ENCODE results near the gene CEBPZOS.
"Not testable (repeated sequence)": the region's sequence is repeated elsewhere in the genome, so short reads cannot be mapped to it uniquely, and the experiment has no call there.

Gene CEBPZOS

DNA sequence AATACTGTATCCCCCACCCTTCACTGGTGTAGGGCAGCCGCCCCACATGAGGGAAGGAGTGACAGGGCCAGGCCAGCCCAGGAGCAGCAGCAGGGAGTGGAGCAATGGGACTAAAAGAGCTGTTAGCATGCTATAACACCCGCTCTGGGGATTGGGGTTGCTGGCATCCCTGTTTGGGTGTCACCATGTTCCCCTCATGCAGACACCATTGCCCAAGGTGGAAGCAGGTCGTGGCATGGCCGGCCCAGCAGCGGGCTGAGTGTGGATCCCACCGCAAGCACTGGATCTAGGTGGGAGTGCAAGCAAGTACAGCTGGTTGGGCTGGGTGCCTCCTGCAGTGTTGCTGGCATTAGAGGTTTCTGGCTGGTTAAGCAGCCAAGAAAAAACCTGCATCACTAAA is 4.5 kb upstream of the CEBPZOS start:
- no peak for DNase-seq

DNA sequence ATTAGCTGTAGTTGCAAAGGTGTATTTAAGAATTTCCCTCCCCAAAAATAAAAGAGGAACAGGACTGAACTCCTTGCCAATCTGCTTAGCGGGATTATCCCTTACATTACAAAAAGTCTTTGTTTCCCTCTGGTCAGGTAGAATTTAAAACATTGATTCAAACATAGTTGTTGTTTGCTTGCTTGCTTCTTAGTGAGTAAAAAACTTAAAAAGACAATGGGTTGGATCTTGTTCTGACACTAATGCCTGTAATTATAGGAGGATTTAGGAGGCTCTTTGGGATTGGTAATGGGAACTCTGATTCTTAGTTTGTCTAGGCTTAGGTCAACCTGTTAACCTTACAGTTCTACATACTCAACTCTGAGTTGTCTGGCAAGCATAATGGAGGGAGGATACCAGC is 3.7 kb upstream of the CEBPZOS start:
- no peak for DNase-seq

DNA sequence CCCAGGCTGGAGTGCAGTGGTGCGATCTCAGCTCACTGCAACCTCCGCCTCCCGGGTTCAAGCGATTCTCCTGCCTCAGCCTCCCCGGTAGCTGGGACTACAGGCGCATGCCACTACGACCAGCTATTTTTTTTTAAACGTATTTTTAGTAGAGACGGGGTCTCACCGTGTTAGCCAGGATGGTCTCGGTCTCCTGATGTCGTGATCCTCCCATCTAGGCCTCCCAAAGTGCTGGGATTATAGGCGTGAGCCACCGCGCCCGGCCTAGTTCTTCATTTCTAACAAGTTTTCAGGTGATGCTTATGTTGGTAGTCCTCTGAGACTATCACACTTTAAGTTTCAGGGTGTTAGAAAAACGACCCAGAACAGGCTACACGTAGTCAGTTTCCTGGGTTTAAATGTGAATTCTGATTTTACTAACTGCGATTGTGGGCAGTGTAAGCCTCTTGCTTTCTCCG is 405 bp upstream of the CEBPZOS start:
- DNase-seq, result not testable (repeated sequence)

DNA sequence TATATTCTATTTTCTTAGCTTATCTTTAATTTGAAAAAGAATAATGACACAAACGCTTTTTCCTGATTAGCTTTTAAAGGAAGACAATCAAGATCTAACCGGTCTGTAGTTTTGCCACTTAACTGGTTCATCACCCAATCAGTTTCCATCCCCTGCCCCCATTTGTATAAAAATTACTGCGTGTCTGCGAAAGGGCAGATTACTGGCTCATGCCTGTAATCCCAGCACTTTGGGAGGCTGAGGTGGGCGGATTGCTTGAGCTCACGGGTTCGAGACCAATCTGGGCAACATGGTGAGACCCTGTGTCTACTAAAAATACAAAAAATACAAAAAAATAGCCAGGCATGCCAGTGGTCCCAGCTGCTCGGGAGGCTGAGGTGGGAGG is 2.4 kb downstream of the CEBPZOS start:
- no peak for DNase-seq

DNA sequence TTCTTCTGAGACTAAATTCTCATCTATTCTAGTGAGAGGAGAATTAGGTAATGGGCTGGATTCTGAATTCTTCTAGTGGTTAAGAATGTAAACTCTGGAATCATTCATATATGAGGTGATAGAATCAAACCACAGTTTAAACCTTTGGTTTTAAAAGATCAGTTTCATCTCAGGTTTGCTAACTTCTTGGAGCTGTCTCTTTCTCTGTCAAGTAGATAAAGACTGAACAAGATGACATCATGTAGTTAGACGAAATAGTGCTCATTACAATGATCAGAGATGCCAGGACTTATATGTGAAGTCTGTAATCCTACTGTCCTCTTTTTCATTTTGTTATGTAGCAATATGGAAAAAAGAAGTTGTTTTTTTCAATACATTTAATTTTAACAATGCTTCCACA is 4.9 kb downstream of the CEBPZOS start:
- no peak for DNase-seq

DNA sequence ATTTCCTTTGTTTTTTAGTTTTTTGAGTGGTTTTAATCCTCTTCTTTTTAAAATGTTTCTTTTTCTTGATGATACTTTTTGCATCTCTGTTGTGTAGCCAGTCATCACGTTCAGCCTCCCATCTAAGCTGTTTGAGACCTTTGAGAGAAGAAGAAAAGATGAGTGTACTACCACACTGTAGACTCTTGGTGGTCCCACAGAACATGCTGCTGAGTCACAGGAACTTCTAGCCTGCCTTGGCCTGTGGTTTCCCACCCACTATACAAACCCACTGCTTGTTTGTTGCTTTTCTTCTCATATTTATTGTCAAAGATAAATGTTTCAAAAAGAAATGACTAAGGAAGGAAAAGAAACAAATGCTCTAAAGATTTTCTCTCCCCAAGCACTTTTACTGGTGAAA is 5.5 kb downstream of the CEBPZOS start:
- DNase-seq, result peak; percentile 13 to 16

DNA sequence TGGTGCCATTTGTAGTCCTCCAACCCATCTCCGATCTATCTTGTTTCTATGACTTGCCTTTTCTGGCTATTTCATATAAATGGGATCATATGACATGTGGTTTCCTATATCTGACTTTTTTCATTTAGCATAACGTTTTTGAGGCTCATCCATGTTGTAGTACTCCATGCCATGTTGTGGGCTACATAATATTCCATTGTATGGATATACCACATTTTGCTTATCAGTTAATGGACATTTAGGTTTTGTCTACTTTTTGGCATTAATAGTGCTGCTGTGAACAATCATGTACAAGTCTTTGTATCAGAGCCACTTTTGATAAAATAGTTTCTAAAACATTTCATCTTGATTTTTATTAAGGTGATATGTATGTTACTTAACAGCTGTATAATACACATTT is 7.4 kb downstream of the CEBPZOS start:
- DNase-seq, result no peak

DNA sequence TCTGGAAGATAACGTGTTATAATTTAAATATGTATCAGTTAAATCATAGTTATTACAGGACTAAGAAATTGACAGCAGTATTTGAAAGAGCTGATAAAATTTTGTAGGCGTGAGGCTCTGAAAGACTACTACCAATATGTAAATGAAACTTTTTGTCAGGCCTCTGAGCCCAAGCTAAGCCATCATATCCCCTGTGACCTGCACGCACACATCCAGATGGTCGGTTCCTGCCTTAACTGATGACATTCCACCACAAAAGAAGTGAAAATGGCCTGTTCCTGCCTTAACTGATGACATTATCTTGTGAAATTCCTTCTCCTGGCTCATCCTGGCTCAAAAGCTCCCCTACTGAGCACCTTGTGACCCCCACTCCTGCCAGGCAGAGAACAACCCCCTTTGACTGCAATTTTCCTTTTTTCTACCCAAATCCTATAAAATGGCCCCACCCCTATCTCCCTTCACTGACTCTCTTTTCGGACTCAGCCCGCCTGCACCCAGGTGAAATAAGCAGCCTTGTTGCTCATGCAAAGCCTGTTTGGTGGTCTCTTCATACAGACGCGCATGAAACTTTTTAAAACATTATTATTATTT is 8.9 kb downstream of the CEBPZOS start:
- not testable (repeated sequence) for DNase-seq

DNA sequence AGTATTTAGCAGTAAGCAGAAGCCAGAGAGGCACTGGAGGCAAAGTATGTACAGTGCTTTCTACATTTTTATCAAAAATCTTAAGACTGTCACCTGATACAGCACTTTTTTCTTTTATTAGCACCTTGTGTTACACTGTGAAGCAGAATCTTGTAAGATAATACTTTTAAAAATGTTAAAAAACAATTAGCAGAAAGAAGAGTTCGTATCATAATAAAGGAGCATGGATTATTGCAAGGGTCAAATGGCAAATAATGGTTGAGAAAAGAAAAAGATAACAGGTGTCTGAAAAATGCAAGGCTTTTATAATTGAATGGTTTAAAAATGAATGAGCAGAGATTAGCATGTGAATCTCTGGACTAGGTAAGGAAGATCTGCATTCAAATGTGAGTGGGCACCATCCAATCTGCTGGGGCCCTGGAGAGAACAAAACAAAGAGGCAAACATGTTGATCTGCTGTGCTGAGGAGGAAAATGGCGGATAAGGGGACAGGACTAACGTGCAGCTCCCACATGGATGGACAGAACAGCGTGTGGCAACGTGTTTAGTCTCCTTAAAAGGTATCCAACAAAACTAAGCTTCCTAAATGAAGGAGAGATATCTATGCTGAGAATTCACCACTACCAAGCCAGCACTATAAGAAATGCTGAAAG is 9.5 kb downstream of the CEBPZOS start:
- DNase-seq, result no peak

DNA sequence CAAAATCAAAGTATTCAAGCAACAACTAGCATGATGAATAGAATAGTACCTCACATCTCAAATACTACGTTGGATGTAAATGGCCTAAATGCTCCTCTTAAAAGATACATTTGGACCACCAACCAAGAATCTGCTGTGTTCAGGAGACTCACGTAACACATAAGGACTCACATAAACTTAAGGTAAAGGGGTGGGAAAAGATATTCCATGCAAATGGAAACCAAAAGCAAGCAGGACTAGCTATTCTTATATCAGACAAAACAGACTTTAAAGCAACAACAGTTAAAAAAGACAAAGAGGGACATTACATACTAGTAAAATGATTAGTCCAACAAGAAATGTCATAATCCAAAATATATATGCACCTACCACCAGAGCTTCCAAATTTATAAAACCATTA is 10.5 kb downstream of the CEBPZOS start:
- DNase-seq, result not testable (repeated sequence)

DNA sequence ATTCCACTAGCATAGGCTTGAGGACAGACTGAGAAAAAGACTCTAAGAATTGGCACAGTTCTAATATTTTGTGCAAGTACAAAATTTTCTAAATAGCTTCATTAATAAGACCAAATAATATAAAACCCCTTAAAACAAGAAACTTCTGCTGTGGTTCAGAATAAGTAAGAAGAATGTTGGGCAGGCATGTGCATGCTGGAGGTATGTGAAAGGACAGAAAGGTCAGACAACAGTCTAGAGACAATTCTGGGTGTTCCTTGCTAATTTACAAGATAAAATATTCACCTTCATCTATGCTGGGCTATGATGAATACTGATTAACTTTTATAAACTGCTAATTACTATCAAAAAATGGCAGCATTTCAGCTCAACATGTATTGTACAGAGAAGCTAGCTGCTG is 14.9 kb downstream of the CEBPZOS start:
- DNase-seq, result no peak

DNA sequence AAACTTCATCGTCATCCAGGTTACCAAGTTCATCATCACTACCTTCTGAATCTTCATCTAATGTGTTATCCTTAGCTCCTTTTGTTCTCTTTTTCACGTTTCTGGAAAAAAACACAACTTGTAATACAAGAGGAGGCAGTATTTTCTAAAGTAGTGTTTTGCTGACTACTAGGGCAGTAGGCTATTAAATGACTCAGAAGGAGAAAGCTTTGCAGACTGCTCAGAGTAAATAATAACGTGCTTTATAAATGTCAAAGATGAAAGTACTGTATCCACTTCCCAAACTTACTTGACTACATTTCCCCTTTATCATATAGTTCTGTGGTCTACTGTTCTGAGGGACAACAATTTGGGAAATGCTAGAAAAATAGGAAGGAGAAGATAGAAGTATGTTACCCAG is 15.6 kb downstream of the CEBPZOS start:
- no peak for DNase-seq

DNA sequence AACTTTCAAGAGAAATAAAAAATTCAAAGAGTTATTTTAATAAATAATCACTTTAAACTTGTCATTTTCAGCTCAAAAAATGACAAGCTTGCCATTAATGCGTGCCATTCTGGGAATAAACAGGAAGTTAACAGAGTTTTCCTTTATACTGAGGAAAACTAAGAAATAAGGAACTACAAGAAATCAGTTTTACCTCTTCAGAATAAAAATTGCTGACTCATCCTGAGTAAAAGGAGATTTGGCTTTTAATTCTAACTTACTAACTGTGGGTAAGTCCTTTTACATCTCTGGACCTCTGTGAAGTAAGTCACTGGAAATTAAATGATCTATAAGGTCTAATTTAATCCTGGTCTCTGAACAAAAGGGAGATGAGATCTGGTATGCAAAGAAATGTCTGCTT is 19.0 kb downstream of the CEBPZOS start:
- no peak for DNase-seq

DNA sequence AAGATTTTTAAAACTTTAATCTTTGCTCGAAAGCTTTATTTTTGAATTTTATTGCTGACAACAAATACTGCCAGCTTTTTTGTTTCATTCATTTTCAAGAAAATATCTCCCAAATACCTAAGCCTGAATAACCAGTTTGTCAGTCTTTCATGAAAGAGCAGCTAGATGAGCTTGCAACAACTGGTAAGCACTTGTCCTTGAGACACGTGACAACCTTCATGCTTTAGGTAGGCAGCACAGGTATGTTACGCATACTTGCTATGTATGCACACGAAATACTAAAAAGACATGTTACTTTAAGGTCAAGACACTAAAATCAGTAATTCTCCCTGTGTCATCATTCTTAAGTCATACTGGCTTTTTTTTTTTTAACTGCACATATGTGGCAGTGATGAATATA is 22.8 kb downstream of the CEBPZOS start:
- no peak for DNase-seq

DNA sequence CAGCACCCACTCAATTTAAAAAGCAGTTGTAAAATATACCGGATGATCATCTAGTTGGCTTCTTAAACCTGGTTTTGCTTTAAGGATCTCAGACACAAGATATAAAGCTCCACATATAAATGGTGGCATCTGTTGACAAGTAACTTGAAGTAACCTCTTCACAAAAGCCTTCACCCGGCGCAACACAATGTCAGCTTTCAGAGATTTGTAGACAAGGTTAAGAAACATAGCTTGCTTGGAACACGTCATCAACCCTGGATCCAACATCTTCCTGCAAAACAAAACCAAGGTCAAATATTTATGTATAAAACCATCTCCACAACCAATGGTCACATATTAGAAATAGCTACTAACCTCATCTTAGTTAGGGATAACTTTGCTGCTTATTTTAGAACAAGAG is 26.8 kb downstream of the CEBPZOS start:
- no peak for DNase-seq

DNA sequence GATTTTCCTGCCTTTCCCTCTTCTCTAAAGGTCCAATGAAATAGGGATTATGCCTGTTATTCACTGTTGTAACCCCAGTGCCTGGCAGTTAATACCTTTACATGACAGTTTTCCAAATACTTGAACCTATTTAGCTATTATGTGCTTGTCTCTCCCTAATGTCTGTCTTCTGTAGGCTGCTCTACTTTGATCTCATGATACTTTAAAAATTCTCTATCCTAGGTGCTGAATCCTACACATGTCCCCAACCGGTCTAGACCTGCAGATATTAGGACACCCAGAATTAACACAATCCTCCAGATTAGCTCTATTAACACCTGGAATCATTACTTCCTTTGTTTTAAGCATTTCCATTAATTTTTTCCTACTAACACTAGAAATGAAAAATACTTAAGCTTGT is 27.8 kb downstream of the CEBPZOS start:
- DNase-seq, result no peak

DNA sequence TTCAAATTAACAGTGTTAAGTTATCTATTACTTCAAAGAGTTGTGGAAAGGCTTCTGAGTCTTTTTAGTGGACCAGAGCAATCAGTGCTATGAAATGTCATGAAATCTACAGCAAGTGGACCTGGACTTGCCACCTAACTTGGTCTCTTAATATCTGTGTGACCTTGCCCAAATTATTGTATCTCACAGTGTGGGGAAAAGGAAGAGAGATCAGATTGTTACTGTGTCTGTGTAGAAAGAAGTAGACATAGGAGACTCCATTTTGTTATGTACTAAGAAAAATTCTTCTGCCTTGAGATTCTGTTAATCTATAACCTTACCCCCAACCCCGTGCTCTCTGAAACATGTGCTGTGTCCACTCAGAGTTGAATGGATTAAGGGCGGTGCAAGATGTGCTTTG is 28.8 kb downstream of the CEBPZOS start:
- not testable (repeated sequence) for DNase-seq

DNA sequence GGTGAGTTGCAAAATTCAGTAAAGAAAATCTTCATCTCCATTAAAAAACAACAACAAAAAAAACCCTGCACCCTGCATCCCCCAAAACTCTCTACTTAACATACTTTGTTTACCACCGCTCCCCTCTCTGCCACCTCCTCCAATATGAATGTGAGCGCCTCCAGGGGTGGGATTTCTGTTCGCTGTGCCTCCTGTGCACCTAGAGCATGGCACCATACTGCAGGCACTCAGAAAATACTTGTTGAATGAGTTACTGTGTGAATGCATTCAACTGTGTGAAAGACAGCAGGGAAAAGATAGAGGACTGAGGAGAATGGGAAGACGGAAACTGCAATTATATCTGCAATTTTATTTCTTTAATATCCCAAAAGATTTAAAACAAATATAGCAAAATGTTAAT is 30.6 kb downstream of the CEBPZOS start:
- no peak for DNase-seq

DNA sequence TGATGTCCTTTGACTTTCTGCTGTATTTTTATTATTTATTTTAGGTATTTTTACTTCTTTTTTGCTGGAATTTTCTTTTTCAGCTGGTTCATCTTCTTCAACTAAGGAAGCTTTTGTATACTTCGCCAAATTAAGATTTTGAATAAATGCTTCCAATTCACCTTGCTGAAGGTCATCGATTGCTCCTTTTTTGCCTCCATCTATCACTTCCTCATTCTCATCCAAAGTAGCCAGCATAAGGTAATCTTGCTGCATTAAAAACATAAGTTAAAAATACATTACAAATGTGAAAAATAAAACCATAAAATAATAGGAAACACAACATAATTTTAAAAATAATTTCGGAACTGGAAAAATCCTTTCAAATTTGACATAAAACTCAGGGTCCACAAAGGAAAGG is 32.5 kb downstream of the CEBPZOS start:
- no peak for DNase-seq

DNA sequence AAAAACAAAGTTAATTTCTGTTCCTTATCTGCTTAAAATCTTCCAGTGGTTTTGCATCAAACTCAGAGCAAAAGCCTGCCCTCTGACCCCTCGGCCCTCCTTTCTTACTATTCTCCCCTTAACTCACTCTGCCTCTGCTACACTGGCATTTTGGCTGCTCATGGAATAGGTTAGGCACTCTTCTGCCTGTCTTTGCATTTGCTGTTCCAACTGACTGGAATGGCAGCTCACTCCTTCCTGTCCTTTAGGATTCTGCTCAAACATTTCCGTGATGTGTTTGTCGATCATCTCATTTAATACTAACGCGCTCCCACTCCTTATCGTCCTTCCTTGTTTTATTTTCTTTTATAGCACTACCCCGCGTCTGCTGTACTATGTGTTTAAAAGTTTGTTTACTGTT is 34.3 kb downstream of the CEBPZOS start:
- no peak for DNase-seq

DNA sequence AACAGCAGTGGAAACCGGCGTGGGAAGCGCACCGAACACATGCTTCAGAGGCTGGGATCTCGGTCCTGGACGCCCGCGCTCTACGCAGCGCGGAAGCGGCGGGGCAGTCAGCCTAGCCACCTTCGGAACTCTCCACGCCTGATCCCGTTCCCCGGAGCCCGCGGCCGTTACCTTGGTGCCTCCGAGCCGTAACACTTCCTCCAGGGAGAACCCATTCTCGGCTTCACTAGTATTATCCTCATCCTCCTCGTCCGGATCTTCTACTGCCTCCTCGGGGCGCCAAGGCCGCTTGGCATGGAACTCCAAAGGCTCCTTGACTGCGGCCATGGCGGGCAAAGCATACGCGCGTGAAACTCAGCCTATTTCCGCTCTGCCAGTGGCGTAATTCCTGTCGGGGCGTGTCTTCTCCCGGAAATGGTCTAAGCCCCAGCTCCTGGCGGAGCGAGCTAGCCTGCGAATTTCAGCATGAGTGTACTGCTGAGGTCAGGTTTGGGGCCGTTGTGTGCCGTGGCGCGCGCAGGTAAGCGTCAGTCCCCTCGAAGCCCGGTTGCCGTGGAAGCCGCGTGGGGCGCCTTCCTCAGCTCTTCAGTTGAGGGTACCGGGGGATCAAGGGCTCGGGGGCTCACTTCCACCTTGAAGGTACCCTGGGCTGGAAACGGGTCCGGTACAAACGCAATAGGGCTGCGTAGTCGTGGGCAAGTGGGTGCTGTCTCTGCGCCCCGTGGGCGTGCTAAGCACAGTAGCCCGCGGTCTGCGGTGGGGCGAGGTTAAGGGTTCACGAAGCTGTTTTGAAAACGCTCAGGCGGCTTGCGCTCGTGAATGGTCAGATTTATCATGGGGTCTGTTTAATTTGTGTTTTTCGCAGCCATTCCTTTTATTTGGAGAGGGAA is 35.2 kb downstream of the CEBPZOS start, which contains the start of the genes CEBPZ and NDUFAF7:
TSS of gene CEBPZ (minus strand) at position 356 of the 890 bp plus-strand sequence. CDS start at position 327, 29 bp downstream.
TSS of gene NDUFAF7 (plus strand) at position 418 of the 890 bp plus-strand sequence. CDS start at position 466, 48 bp downstream.
- peak; percentile 84 to 85 for DNase-seq

DNA sequence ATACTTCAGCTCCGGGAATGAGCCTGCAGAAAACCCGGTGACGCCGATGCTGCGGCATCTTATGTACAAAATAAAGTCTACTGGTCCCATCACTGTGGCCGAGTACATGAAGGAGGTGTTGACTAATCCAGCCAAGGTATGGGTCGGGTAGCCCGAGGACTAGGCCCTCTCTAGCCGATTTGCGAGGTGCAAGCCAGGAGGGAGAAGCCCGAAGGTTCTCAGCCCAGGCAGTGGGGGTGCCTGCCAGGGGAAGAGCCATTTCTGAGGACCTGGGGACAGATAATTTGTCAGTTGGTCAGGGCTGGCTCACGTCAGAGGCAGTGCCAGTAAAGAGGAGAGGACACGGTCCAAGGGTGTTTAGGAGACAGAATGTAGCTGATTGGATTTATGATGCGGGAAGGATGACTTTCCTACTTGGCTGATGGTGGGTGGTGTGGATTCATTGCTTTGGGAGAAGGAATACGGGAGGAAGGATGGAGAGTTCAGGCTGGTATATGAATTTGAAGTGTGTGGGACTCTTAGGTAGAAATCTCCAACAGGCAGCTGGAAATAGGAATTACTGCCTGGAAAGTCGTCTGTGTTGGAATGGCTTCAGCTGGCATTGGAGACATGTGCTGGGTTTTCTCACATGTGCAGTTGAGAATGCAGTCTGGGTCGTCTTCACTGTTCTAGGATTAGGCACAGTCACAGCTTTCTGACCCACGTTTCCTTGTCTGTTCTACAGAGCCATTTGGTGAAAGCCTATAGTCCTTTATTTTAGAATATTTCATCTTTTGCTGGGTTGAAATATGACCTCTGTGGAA is 36.0 kb downstream of the CEBPZOS start:
- no peak for DNase-seq

DNA sequence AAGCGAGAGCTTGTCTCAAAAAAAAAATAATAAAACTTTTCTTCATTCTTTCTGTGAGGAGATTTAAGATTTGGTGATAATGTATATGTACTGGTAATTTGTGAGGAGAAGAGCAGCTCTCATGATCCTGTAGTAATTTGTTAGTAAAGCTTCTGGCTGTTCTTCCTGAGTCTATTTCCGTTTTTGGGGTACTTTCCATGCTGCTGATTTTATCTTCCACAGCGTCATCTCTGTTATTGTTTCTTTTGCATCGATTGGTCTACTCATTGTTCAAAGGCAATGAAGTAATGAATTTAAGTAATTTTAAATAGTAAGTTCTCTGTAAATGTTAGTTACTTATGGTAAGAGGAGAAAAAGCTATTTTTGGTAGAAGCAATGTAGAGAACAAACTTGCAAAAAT is 47.1 kb downstream of the CEBPZOS start:
- no peak for DNase-seq

All from activated CD4-positive, alpha-beta T cell treated with anti-CD3 and anti-CD28 coated beads, Interleukin-2, amount 50 U/mL, for 4 hours (primary cell).